GM19395 (cell line): ENCODE data around the gene DDX3X.
"Not testable (repeated sequence)": the region's sequence is repeated elsewhere in the genome, so short reads cannot be mapped to it uniquely, and the experiment has no call there.

Experiments
- ATAC-seq: cut with Tn5 transposase; IDR thresholded peaks from one replicate; pipeline ENCODE4 v1.9.1; 2021; ENCODE audit warnings: mild to moderate bottlenecking, moderate library complexity; ENCODE audit not compliant: unreplicated experiment

DDX3X gene

GRCh38 chrX:41333744-41334362 lies at the start of gene DDX3X:
Gene DDX3X, plus strand, starts transcription at chrX:41334162. Its CDS starts 91 bp downstream, at chrX:41334253.
- ATAC-seq, result peak; percentile 58

- ATAC-seq, result not testable (repeated sequence)
These were observed 48.0 kb upstream of the DDX3X start for GRCh38 chrX:41285928-41286327.

- no peak for ATAC-seq
These were observed 45.3 kb upstream of the DDX3X start for GRCh38 chrX:41288641-41289040.

GRCh38 chrX:41289095-41289494 lies 44.9 kb upstream of the DDX3X start:
- ATAC-seq, result no peak

GRCh38 chrX:41291309-41291708 lies 42.7 kb upstream of the DDX3X start:
- no peak for ATAC-seq

- ATAC-seq, result no peak
These were observed 40.7 kb upstream of the DDX3X start for GRCh38 chrX:41293269-41293668.

- ATAC-seq, result no peak
These were observed 33.1 kb upstream of the DDX3X start for GRCh38 chrX:41300758-41301437.

- no peak for ATAC-seq
These were observed 32.5 kb upstream of the DDX3X start for GRCh38 chrX:41301438-41301824.

- ATAC-seq, result no peak
These were observed 31.6 kb upstream of the DDX3X start for GRCh38 chrX:41302370-41302769.

GRCh38 chrX:41303013-41303412 lies 30.9 kb upstream of the DDX3X start:
- ATAC-seq, result no peak

GRCh38 chrX:41304178-41304577 lies 29.8 kb upstream of the DDX3X start:
- no peak for ATAC-seq

GRCh38 chrX:41308884-41309647 lies 24.9 kb upstream of the DDX3X start:
- ATAC-seq, result no peak

- no peak for ATAC-seq
These were observed 21.2 kb upstream of the DDX3X start for GRCh38 chrX:41312786-41313185.

GRCh38 chrX:41313419-41313818 lies 20.5 kb upstream of the DDX3X start:
- no peak for ATAC-seq

- ATAC-seq, result no peak
These were observed 19.8 kb upstream of the DDX3X start for GRCh38 chrX:41314204-41314603.

- no peak for ATAC-seq
These were observed 19.1 kb upstream of the DDX3X start for GRCh38 chrX:41314881-41315280.

GRCh38 chrX:41316266-41316665 lies 17.7 kb upstream of the DDX3X start:
- ATAC-seq, result not testable (repeated sequence)

- ATAC-seq, result no peak
These were observed 16.3 kb upstream of the DDX3X start for GRCh38 chrX:41317477-41318208.

- ATAC-seq, result no peak
These were observed 13.6 kb upstream of the DDX3X start for GRCh38 chrX:41320393-41320792.

GRCh38 chrX:41322821-41323603 lies 10.9 kb upstream of the DDX3X start:
- ATAC-seq, result no peak

GRCh38 chrX:41326431-41326830 lies 7.5 kb upstream of the DDX3X start:
- ATAC-seq, result no peak
